B cell (primary cell): ENCODE measurements around the gene KCNS3.

Experiments used
- CTCF ChIP-seq: fragments of 200-600 bp; IDR thresholded peaks from one replicate; pipeline ENCODE4 v1.8.0; 2022; ENCODE audit warnings: antibody characterized with exemption, mild to moderate bottlenecking
- EZH2 ChIP-seq: IDR thresholded peaks from 2 replicates; pipeline ENCODE4 v1.6.1; 2012; ENCODE audit warnings: borderline replicate concordance, low read depth, mild to moderate bottlenecking, moderate library complexity, low read length; ENCODE audit not compliant: insufficient read depth, poor library complexity, severe bottlenecking

GRCh38 chr2:17849275-17849674, 29.2 kb upstream of the KCNS3 start:
- TF ChIP-seq CTCF = no peak
- no peak for TF ChIP-seq EZH2
